Measurements from ENCODE around the gene BCL2L1. TPM values are rescaled to one million over a fixed set of nuclear protein-coding genes. Genes with fewer than 3 reads are reported as not detected.

BCL2L1 gene
- total RNA-seq: 83.4 and 88.5 TPM in 2 replicates

GRCh38 chr20:31722257-31723068 lies at the start of gene BCL2L1:
TSS of gene BCL2L1 (minus strand) at chr20:31722868. CDS start at chr20:31722218, 650 bp downstream.

GRCh38 chr20:31738729-31739549 lies 16.3 kb upstream of the BCL2L1 start, which contains the start of gene TPX2:
TSS of gene TPX2 (plus strand) at chr20:31739290. CDS start at chr20:31757477, 18,187 bp downstream.

DNA sequence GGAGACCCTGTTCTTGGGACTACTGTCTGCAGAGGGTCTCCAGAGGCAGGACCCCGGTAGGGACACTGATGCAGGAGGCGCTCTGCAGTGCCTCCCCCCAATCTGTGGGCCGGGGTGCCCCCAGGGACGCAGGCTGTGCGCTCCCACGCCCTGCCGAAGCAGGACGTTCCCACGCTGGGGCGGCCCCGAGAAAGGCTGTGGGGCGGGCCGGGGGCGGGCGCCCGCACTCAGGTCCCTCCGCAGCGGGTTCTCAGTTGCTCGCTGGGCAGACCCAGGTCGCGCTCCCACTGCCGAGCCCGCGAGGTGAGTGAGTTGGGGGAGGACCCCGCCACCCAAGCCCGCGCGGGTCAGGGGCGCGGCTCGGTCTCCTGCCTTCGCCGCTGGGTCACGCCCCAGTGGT lies 85.0 kb downstream of the BCL2L1 start, which contains the start of gene COX4I2:
Gene COX4I2 (plus strand): TSS at position 253 of the 400 bp plus-strand sequence. CDS start 1,106 bp downstream, outside the sequence.

Other genes starting within 250 kb of the BCL2L1 start
- not detected in 2 replicates for gene DEFB124, start 247.7 kb downstream of the BCL2L1 start, total RNA-seq
- gene REM1, start 247.6 kb downstream of the BCL2L1 start, total RNA-seq: 0.19 and 0.28 TPM in 2 replicates
- gene HM13, start 208.4 kb downstream of the BCL2L1 start, total RNA-seq: 50.7 and 86.1 TPM in 2 replicates
- 84.8 and 458 TPM in 2 replicates for gene ID1, start 117.6 kb downstream of the BCL2L1 start, total RNA-seq
- 0.28 TPM in 1 of 2 replicates, not detected in the other for gene COX4I2, start 85.0 kb downstream of the BCL2L1 start, total RNA-seq
- gene TPX2, start 16.4 kb upstream of the BCL2L1 start, total RNA-seq: 17.5 and 86.1 TPM in 2 replicates
- under 0.01 and 0.19 TPM in 2 replicates for gene MYLK2, start 96.5 kb upstream of the BCL2L1 start, total RNA-seq
- 6.5 and 9.3 TPM in 2 replicates for gene FOXS1, start 122.7 kb upstream of the BCL2L1 start, total RNA-seq
- gene DUSP15, start 147.7 kb upstream of the BCL2L1 start, total RNA-seq: 0.56 TPM in 1 of 2 replicates, not detected in the other
- gene TTLL9, start 147.8 kb upstream of the BCL2L1 start, total RNA-seq: 0.28 TPM in 1 of 2 replicates, not detected in the other
- gene PDRG1, start 229.2 kb upstream of the BCL2L1 start, total RNA-seq: 3.7 and 8.4 TPM in 2 replicates
- gene XKR7, start 245.3 kb upstream of the BCL2L1 start, total RNA-seq: under 0.01 TPM in 1 of 2 replicates, not detected in the other

Measured in regular cardiac myocyte (primary cell).